SK-N-SH treated with all-trans-retinoic acid at 6 μM for 48 hours (cell line): ENCODE measurements around the gene IRF1.
A peak's percentile ranks its signal among the peaks of the same experiment; 100 is the strongest.

Experiments used
- ATAC-seq: fragments of 200-7000 bp; cut with Tn5 transposase; 3 replicates; pipeline ENCODE4 v1.9.1; 2020; ENCODE audit warnings: mild to moderate bottlenecking, moderate library complexity
- ARNTL ChIP-seq: fragments of 450-650 bp; formaldehyde crosslinking; IDR thresholded peaks from 2 replicates; pipeline ENCODE4 v1.5.0; 2020; ENCODE audit warnings: low read depth, mild to moderate bottlenecking, moderate library complexity, borderline replicate concordance
- BACH2 ChIP-seq: fragments of 250-450 bp; sonication (Bioruptor Pico); IDR thresholded peaks from 2 replicates; pipeline ENCODE4 v1.9.0; 2021; ENCODE audit warnings: mild to moderate bottlenecking, borderline replicate concordance
- CREB5 ChIP-seq: fragments of 250-450 bp; sonication (Bioruptor Pico); IDR thresholded peaks from 2 replicates; pipeline ENCODE4 v1.5.1; 2020; ENCODE audit warnings: low read depth, mild to moderate bottlenecking, moderate library complexity
- CSDC2 ChIP-seq: fragments of 250-450 bp; sonication (Bioruptor Pico); IDR thresholded peaks from 2 replicates; pipeline ENCODE4 v1.5.0; 2020; ENCODE audit warnings: mild to moderate bottlenecking, moderate library complexity
- ESRRG ChIP-seq: fragments of 250-450 bp; sonication (Bioruptor Pico); IDR thresholded peaks from 2 replicates; pipeline ENCODE4 v1.6.1; 2021; ENCODE audit warnings: mild to moderate bottlenecking
- GLIS3 ChIP-seq: fragments of 250-450 bp; sonication (Bioruptor Pico); IDR thresholded peaks from 2 replicates; pipeline ENCODE4 v1.5.0; 2020; ENCODE audit warnings: mild to moderate bottlenecking, moderate library complexity
- ISL1 ChIP-seq: fragments of 250-450 bp; sonication (Bioruptor Pico); IDR thresholded peaks from 2 replicates; pipeline ENCODE4 v2.1.2; 2022; ENCODE audit warnings: mild to moderate bottlenecking, moderate library complexity
- OSR1 ChIP-seq: fragments of 250-450 bp; sonication (Bioruptor Pico); IDR thresholded peaks from 2 replicates; pipeline ENCODE4 v1.8.0; 2022; ENCODE audit warnings: moderate library complexity, mild to moderate bottlenecking, inconsistent platforms
- PATZ1 ChIP-seq: fragments of 250-450 bp; sonication (Bioruptor Pico); IDR thresholded peaks from 2 replicates; pipeline ENCODE4 v1.8.0; 2020; ENCODE audit warnings: mild to moderate bottlenecking, moderate library complexity, borderline replicate concordance
- RARB ChIP-seq: fragments of 250-450 bp; sonication (Bioruptor Pico); IDR thresholded peaks from 2 replicates; pipeline ENCODE4 v1.8.0; 2021; ENCODE audit warnings: mild to moderate bottlenecking, moderate library complexity
- SNAI2 ChIP-seq: fragments of 250-450 bp; sonication (Bioruptor Pico); IDR thresholded peaks from 2 replicates; pipeline ENCODE4 v1.5.0; 2020; ENCODE audit warnings: mild to moderate bottlenecking, moderate library complexity
- TOX ChIP-seq: fragments of 250-450 bp; sonication (Bioruptor Pico); IDR thresholded peaks from 2 replicates; pipeline ENCODE4 v1.8.0; 2021; ENCODE audit warnings: mild to moderate bottlenecking, moderate library complexity, borderline replicate concordance
- ZC3H10 ChIP-seq: fragments of 250-450 bp; sonication (Bioruptor Pico); IDR thresholded peaks from 2 replicates; pipeline ENCODE4 v1.5.1; 2021; ENCODE audit warnings: mild to moderate bottlenecking, moderate library complexity
- ZFP30 ChIP-seq: fragments of 450-650 bp; formaldehyde crosslinking; IDR thresholded peaks from 2 replicates; pipeline ENCODE4 v1.5.0; 2022; ENCODE audit warnings: mild to moderate bottlenecking, moderate library complexity
- ZNF565 ChIP-seq: fragments of 450-650 bp; formaldehyde crosslinking; conservative IDR thresholded peaks from 2 replicates; pipeline ENCODE4 v1.5.0; 2020; ENCODE audit warnings: low read depth, mild to moderate bottlenecking, moderate library complexity
- ZNF70 ChIP-seq: fragments of 450-650 bp; formaldehyde crosslinking; IDR thresholded peaks from 2 replicates; pipeline ENCODE4 v1.5.0; 2020; ENCODE audit warnings: mild to moderate bottlenecking, moderate library complexity
- ZNF8 ChIP-seq: fragments of 450-650 bp; formaldehyde crosslinking; IDR thresholded peaks from 2 replicates; pipeline ENCODE4 v1.5.0; 2020; ENCODE audit warnings: mild to moderate bottlenecking, moderate library complexity
- TF ChIP-seq, protein P1 (sequence below): fragments of 250-450 bp; sonication (Bioruptor Pico); IDR thresholded peaks from 2 replicates; pipeline ENCODE4 v1.8.0; 2021; ENCODE audit warnings: low read depth, mild to moderate bottlenecking, moderate library complexity, borderline replicate concordance
- TF ChIP-seq, protein P2 (sequence below): fragments of 250-450 bp; sonication (Bioruptor Pico); IDR thresholded peaks from 2 replicates; pipeline ENCODE4 v1.5.0; 2020; ENCODE audit warnings: mild to moderate bottlenecking, moderate library complexity
- TF ChIP-seq, protein P3 (sequence below): fragments of 250-450 bp; sonication (Bioruptor Pico); IDR thresholded peaks from 2 replicates; pipeline ENCODE4 v1.5.1; 2021; ENCODE audit warnings: mild to moderate bottlenecking, moderate library complexity

IRF1 gene

DNA sequence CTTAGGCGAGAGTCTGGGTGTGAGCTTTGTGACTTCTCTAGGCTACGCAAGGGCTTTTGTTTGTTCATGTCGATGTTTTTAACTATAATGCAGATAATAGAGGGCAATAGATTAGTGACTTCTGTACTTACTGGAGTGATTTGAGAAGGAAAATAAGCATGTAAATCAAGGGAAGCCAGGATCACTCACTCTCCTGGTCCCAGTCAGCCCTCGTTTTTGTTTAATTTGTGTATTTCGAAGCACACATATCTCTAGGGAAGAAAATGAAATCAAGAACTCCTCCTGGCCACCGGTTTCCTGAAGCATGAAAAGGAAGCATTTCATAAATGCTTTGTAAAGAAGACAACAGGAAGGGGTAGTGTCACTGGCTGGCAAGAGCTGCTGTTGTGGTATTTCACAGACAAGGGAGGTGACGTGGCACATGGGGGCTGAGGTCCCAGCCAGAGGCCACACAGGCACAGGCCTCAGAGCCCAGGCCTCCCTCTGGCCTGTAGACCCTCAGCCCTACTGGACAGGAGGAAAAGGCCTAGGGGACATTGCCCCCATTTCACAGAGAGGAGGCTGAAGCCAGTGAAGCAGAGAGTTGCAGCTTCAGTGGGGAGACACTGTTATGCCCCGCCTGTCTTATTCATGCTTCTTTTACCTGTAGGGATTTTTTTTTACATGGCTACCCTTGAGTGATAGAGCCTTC is 34.1 kb downstream of the IRF1 start:
- TF ChIP-seq BACH2 (no peak), ARNTL (CRISPR knock-in tag) (no peak)
- ATAC-seq, result peak; percentile 33

GRCh38 chr5:132455614-132456115 is 34.9 kb downstream of the IRF1 start:
- ATAC-seq, result no peak
- TF ChIP-seq TOX, result no peak
- no peak for TF ChIP-seq OSR1 (CRISPR knock-in tag)
- TF ChIP-seq, protein P1, sequence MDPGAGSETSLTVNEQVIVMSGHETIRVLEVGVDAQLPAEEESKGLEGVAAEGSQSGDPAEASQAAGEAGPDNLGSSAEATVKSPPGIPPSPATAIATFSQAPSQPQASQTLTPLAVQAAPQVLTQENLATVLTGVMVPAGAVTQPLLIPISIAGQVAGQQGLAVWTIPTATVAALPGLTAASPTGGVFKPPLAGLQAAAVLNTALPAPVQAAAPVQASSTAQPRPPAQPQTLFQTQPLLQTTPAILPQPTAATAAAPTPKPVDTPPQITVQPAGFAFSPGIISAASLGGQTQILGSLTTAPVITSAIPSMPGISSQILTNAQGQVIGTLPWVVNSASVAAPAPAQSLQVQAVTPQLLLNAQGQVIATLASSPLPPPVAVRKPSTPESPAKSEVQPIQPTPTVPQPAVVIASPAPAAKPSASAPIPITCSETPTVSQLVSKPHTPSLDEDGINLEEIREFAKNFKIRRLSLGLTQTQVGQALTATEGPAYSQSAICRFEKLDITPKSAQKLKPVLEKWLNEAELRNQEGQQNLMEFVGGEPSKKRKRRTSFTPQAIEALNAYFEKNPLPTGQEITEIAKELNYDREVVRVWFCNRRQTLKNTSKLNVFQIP (CRISPR knock-in tag), result no peak
- TF ChIP-seq, protein P2, sequence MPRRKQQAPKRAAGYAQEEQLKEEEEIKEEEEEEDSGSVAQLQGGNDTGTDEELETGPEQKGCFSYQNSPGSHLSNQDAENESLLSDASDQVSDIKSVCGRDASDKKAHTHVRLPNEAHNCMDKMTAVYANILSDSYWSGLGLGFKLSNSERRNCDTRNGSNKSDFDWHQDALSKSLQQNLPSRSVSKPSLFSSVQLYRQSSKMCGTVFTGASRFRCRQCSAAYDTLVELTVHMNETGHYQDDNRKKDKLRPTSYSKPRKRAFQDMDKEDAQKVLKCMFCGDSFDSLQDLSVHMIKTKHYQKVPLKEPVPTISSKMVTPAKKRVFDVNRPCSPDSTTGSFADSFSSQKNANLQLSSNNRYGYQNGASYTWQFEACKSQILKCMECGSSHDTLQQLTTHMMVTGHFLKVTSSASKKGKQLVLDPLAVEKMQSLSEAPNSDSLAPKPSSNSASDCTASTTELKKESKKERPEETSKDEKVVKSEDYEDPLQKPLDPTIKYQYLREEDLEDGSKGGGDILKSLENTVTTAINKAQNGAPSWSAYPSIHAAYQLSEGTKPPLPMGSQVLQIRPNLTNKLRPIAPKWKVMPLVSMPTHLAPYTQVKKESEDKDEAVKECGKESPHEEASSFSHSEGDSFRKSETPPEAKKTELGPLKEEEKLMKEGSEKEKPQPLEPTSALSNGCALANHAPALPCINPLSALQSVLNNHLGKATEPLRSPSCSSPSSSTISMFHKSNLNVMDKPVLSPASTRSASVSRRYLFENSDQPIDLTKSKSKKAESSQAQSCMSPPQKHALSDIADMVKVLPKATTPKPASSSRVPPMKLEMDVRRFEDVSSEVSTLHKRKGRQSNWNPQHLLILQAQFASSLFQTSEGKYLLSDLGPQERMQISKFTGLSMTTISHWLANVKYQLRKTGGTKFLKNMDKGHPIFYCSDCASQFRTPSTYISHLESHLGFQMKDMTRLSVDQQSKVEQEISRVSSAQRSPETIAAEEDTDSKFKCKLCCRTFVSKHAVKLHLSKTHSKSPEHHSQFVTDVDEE (CRISPR knock-in tag), result no peak
- TF ChIP-seq ISL1 (CRISPR knock-in tag), result no peak
- TF ChIP-seq ZC3H10 (CRISPR knock-in tag), result no peak

- no peak for ATAC-seq
Measured at GRCh38 chr5:132454361-132454760, 36.2 kb downstream of the IRF1 start.

More at GRCh38 chr5:132454361-132454760, 36.2 kb downstream of the IRF1 start:
- TF ChIP-seq SNAI2 (CRISPR knock-in tag) (no peak), ZNF70 (CRISPR knock-in tag) (no peak), ZFP30 (CRISPR knock-in tag) (no peak), ZC3H10 (CRISPR knock-in tag) (no peak), ZNF565 (no peak), ZNF8 (CRISPR knock-in tag) (no peak), ESRRG (CRISPR knock-in tag) (no peak), CSDC2 (CRISPR knock-in tag) (no peak), TOX (no peak), RARB (CRISPR knock-in tag) (no peak), BACH2 (no peak), CREB5 (CRISPR knock-in tag) (no peak), GLIS3 (CRISPR knock-in tag) (no peak), ISL1 (CRISPR knock-in tag) (no peak), PATZ1 (CRISPR knock-in tag) (no peak)
- TF ChIP-seq, protein P2 (CRISPR knock-in tag), result no peak
- TF ChIP-seq, protein P3, sequence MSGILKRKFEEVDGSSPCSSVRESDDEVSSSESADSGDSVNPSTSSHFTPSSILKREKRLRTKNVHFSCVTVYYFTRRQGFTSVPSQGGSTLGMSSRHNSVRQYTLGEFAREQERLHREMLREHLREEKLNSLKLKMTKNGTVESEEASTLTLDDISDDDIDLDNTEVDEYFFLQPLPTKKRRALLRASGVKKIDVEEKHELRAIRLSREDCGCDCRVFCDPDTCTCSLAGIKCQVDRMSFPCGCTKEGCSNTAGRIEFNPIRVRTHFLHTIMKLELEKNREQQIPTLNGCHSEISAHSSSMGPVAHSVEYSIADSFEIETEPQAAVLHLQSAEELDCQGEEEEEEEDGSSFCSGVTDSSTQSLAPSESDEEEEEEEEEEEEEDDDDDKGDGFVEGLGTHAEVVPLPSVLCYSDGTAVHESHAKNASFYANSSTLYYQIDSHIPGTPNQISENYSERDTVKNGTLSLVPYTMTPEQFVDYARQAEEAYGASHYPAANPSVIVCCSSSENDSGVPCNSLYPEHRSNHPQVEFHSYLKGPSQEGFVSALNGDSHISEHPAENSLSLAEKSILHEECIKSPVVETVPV, result no peak
